GM18499 (cell line): ENCODE results near the gene NKAIN4.

Source experiments
- ATAC-seq: cut with Tn5 transposase; IDR thresholded peaks from one replicate; pipeline ENCODE4 v1.9.1; 2021; ENCODE audit warnings: moderate number of reproducible peaks; ENCODE audit not compliant: insufficient read depth, unreplicated experiment

The NKAIN4 gene

GRCh38 chr20:63241272-63241671 lies 13.0 kb downstream of the NKAIN4 start:
- ATAC-seq = no peak

GRCh38 chr20:63240004-63240403 lies 14.3 kb downstream of the NKAIN4 start:
- ATAC-seq = no peak

GRCh38 chr20:63239431-63239830 lies 14.8 kb downstream of the NKAIN4 start:
- ATAC-seq = no peak

GRCh38 chr20:63238514-63239125 lies 15.6 kb downstream of the NKAIN4 start:
- ATAC-seq = no peak

- no peak for ATAC-seq
These were observed 16.2 kb downstream of the NKAIN4 start for GRCh38 chr20:63238031-63238430.

GRCh38 chr20:63236116-63236837 lies 18.0 kb downstream of the NKAIN4 start:
- no peak for ATAC-seq

GRCh38 chr20:63235399-63235983 lies 18.8 kb downstream of the NKAIN4 start, which contains the start of gene BIRC7:
Gene BIRC7, plus strand, starts transcription at chr20:63235905. Its CDS starts 192 bp downstream, at chr20:63236097.
- no peak for ATAC-seq

- no peak for ATAC-seq
These were observed 19.4 kb downstream of the NKAIN4 start for GRCh38 chr20:63234693-63235398.

- no peak for ATAC-seq
These were observed 20.3 kb downstream of the NKAIN4 start for GRCh38 chr20:63233924-63234323.

- ATAC-seq = no peak
These were observed 21.3 kb downstream of the NKAIN4 start for GRCh38 chr20:63233061-63233344.

GRCh38 chr20:63232235-63233060 lies 21.8 kb downstream of the NKAIN4 start:
- no peak for ATAC-seq

GRCh38 chr20:63230800-63231268 lies 23.4 kb downstream of the NKAIN4 start:
- no peak for ATAC-seq

- ATAC-seq = no peak
These were observed 25.5 kb downstream of the NKAIN4 start for GRCh38 chr20:63228806-63229205.

- ATAC-seq = no peak
These were observed 27.0 kb downstream of the NKAIN4 start for GRCh38 chr20:63227260-63227659.

GRCh38 chr20:63226042-63226943 lies 28.0 kb downstream of the NKAIN4 start:
- no peak for ATAC-seq

- no peak for ATAC-seq
These were observed 29.2 kb downstream of the NKAIN4 start for GRCh38 chr20:63225082-63225454.

GRCh38 chr20:63224412-63225081 lies 29.7 kb downstream of the NKAIN4 start:
- ATAC-seq = no peak

GRCh38 chr20:63223826-63224207 lies 30.4 kb downstream of the NKAIN4 start:
- no peak for ATAC-seq
